ENCODE data around the gene TPCN1.

- TF ChIP-seq CTCF (conservative IDR thresholded peaks at IDR 0.05 in 1 of 2, IDR thresholded peaks at IDR 0.05 in 1 of 2; ENCODE audit: low read depth in 1 of 2, low read length in 2 of 2) = no peak
- TF ChIP-seq EZH2 (IDR thresholded peaks at IDR 0.05; ENCODE audit: low read length, missing control alignments) = no peak
These were observed 112.1 kb downstream of the TPCN1 start for GRCh38 chr12:113333418-113333750.
